Endothelial cell (in vitro differentiated cells): Measurements from ENCODE around the gene DAAM1. TPM values are rescaled to one million over a fixed set of nuclear protein-coding genes. Genes with fewer than 3 reads are reported as not detected.
A peak's percentile ranks its signal among the peaks of the same experiment; 100 is the strongest.

ENCODE experiments used
- DNase-seq: peaks from one replicate; pipeline ENCODE4 v3.0.0; 2021; ENCODE audit warnings: low spot score
- H3K27ac Mint-ChIP-seq: one replicate; pipeline ENCODE4 v1.8.0; 2021; ENCODE audit warnings: mixed read lengths, inconsistent platforms; ENCODE audit not compliant: unreplicated experiment
- H3K27me3 Mint-ChIP-seq: one replicate; pipeline ENCODE4 v1.8.0; 2021; ENCODE audit warnings: mild to moderate bottlenecking, moderate library complexity, mixed read lengths, inconsistent platforms; ENCODE audit not compliant: unreplicated experiment
- H3K36me3 Mint-ChIP-seq: one replicate; pipeline ENCODE4 v1.8.0; 2021; ENCODE audit warnings: mild to moderate bottlenecking, low read depth, mixed read lengths, inconsistent platforms; ENCODE audit not compliant: unreplicated experiment
- H3K4me1 Mint-ChIP-seq: one replicate; pipeline ENCODE4 v1.8.0; 2021; ENCODE audit warnings: mild to moderate bottlenecking, mixed read lengths, inconsistent platforms; ENCODE audit not compliant: unreplicated experiment
- H3K4me3 Mint-ChIP-seq: one replicate; pipeline ENCODE4 v1.8.0; 2021; ENCODE audit warnings: mild to moderate bottlenecking, mixed read lengths, inconsistent platforms; ENCODE audit not compliant: unreplicated experiment
- H3K9me3 Mint-ChIP-seq: one replicate; pipeline ENCODE4 v1.8.0; 2021; ENCODE audit warnings: mixed read lengths, inconsistent platforms; ENCODE audit not compliant: unreplicated experiment
- CTCF ChIP-seq: fragments of 200-600 bp; sonication (generic); IDR thresholded peaks from one replicate; pipeline ENCODE4 v1.5.0; 2021; ENCODE audit warnings: antibody characterized with exemption; ENCODE audit not compliant: unreplicated experiment
- total RNA-seq: library from RNA; stranded (reverse); fragmentation: NEBNext Ultra II Directional; extraction: Animal tissue kit (Norgen Biotek cat#: 25700); gene quantifications from one replicate; pipeline ENCODE4 v1.2.1, GENCODE V29; 2021; ENCODE audit not compliant: unreplicated experiment

Gene DAAM1
- total RNA-seq, 1 donor from 2014 or later: 103 TPM

GRCh38 chr14:59243174-59243573 is 54.7 kb downstream of the DAAM1 start:
- Mint-ChIP-seq H3K4me3 (no peak overlapping the region), H3K9me3 (no peaks in the 10 kb centered on the region), H3K27ac (no peak overlapping the region), H3K4me1 (peaks cover 11% of the 10 kb centered on the region), H3K27me3 (no peaks in the 10 kb centered on the region), H3K36me3 (peaks cover 6% of the 10 kb centered on the region)
- no peak for DNase-seq
- no peak for TF ChIP-seq CTCF

- no peak for TF ChIP-seq CTCF
- no peak for DNase-seq
- Mint-ChIP-seq H3K9me3 (no peaks in the 10 kb centered on the region), H3K27me3 (no peaks in the 10 kb centered on the region), H3K4me1 (peaks cover 23% of the 10 kb centered on the region), H3K4me3 (no peak overlapping the region), H3K36me3 (peaks cover 6% of the 10 kb centered on the region), H3K27ac (no peak overlapping the region)
These were observed 56.1 kb downstream of the DAAM1 start for GRCh38 chr14:59244581-59244980.

- H3K36me3 Mint-ChIP-seq: peaks cover 6% of the 10 kb centered on the region
- H3K9me3 Mint-ChIP-seq: no peaks in the 10 kb centered on the region
- peaks cover 29% of the 10 kb centered on the region for H3K4me1 Mint-ChIP-seq
- DNase-seq: no peak
- no peak overlapping the region for H3K4me3 Mint-ChIP-seq
- no peak overlapping the region for H3K27ac Mint-ChIP-seq
- H3K27me3 Mint-ChIP-seq: no peaks in the 10 kb centered on the region
- TF ChIP-seq CTCF: no peak
These were observed 57.4 kb downstream of the DAAM1 start for GRCh38 chr14:59245809-59246295.

DNA sequence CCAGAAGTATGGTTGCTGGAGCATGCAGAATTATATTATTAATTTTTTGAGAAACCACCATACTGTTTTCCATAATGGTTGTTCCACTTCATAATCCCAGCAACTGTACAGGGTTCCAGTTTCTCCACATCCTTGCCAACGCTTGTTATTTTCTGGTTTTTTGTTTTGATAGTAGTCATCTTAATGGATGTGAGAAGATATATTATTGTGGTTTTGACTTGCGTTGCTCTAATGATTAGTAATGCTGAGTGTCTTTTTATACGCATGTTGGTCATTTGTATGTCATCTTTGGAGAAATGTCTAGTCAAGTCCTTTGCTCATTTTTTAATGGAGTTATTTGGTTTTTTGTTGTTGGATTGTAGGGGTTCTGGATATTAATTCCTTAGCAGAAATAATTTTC is 58.1 kb downstream of the DAAM1 start:
- H3K27ac Mint-ChIP-seq: no peak overlapping the region
- DNase-seq: no peak
- H3K4me1 Mint-ChIP-seq: peaks cover 29% of the 10 kb centered on the region
- no peak overlapping the region for H3K4me3 Mint-ChIP-seq
- peaks cover 6% of the 10 kb centered on the region for H3K36me3 Mint-ChIP-seq
- no peaks in the 10 kb centered on the region for H3K9me3 Mint-ChIP-seq
- no peak for TF ChIP-seq CTCF
- H3K27me3 Mint-ChIP-seq: no peaks in the 10 kb centered on the region

DNA sequence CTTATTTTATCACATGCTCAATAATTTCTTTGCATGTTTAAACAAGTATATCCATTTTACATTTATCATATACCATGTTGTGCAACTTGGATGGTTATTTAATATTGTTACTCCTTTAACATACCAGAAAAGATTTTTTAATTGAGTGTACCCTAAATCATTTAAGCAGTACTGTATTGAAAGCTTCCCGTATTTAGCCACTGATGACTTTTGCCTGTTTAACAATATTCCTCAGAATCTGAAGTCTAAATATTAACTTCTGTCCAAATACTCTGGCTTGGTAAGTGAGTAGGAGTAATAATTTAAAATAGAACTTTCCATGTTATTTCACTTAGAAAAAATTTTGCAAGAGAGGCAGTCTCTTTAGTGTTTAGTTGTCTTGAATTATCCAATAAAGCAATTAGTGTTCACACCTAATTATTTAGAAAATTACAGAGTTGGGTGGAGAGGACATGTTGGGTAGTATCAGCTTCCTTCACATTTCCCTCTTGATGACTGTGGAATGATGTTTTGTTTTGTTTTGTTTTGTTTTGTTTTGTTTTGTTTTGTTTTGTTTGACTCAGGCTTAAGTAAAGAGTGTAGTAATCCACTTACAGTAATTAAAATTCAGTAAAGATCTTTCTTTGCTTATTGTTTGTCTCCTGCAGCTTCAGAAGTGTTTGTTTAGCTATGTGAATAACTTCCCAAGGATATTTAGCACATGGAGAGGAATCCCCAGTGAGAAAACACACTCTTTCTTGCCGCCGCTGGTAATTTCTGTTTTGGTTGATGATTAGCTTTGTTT is 59.5 kb downstream of the DAAM1 start:
- no peak for TF ChIP-seq CTCF
- no peaks in the 10 kb centered on the region for H3K27me3 Mint-ChIP-seq
- peak overlapping the region; percentile 83 for H3K27ac Mint-ChIP-seq
- H3K4me3 Mint-ChIP-seq: no peak overlapping the region
- DNase-seq: no peak
- H3K36me3 Mint-ChIP-seq: peaks cover 3% of the 10 kb centered on the region
- H3K4me1 Mint-ChIP-seq: peaks cover 29% of the 10 kb centered on the region
- no peaks in the 10 kb centered on the region for H3K9me3 Mint-ChIP-seq
